Neural crest cell (in vitro differentiated cells): Measurements from ENCODE around the gene DNAJC18. TPM values are rescaled to one million over a fixed set of nuclear protein-coding genes. Genes with fewer than 3 reads are reported as not detected.
A peak's percentile ranks its signal among the peaks of the same experiment; 100 is the strongest.

Experiments
- DNase-seq: peaks from one replicate; pipeline ENCODE4 v3.0.0; 2021; ENCODE audit warnings: low read depth, mixed read lengths, low spot score
- H3K27ac Mint-ChIP-seq: one replicate; pipeline ENCODE4 v1.8.0; 2021; ENCODE audit warnings: mild to moderate bottlenecking, mixed read lengths; ENCODE audit not compliant: unreplicated experiment
- H3K27me3 Mint-ChIP-seq: 2 replicates; pipeline ENCODE4 v1.8.0; 2021; ENCODE audit warnings: low read depth, mild to moderate bottlenecking, mixed read lengths
- H3K36me3 Mint-ChIP-seq: 2 replicates; pipeline ENCODE4 v1.8.0; 2021; ENCODE audit warnings: low read depth, mild to moderate bottlenecking, mixed read lengths
- H3K4me1 Mint-ChIP-seq: 2 replicates; pipeline ENCODE4 v1.8.0; 2021; ENCODE audit warnings: mixed read lengths
- H3K4me3 Mint-ChIP-seq: one replicate; pipeline ENCODE4 v1.8.0; 2021; ENCODE audit warnings: mild to moderate bottlenecking, mixed read lengths
- H3K9me3 Mint-ChIP-seq: 2 replicates; pipeline ENCODE4 v1.8.0; 2021; ENCODE audit warnings: mixed read lengths
- total RNA-seq: library from RNA; stranded (reverse); gene quantifications from 2 replicates; pipeline ENCODE4 v1.2.1, GENCODE V29; 2021
- TF ChIP-seq, protein P1 (sequence below): fragments of 200-600 bp; sonication (generic); conservative IDR thresholded peaks from 2 replicates; pipeline ENCODE4 v1.5.0; 2021; ENCODE audit warnings: antibody characterized with exemption, mild to moderate bottlenecking

The DNAJC18 gene
- total RNA-seq, 1 donor from 2014 or later: 27.9 TPM

DNA sequence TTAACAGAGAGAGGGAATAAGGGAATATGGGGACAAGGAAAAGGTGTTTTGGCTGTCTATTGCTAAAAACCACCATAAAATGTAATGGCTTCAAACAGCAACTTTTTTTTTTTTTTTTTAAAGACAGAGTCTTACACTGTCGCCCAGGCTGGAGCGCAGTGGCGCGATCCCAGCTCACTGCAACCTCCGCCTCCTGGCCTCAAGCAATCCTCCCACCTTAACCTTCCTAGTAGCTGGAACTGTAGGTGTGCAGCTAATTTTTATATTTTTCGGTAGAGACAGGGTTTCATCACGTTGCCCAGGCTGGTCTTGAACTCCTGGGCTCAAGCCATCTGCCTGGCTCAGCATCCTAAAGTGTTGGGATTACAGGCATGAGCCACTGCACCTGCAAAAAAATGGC is 31.1 kb downstream of the DNAJC18 start:
- TF ChIP-seq, protein P1, sequence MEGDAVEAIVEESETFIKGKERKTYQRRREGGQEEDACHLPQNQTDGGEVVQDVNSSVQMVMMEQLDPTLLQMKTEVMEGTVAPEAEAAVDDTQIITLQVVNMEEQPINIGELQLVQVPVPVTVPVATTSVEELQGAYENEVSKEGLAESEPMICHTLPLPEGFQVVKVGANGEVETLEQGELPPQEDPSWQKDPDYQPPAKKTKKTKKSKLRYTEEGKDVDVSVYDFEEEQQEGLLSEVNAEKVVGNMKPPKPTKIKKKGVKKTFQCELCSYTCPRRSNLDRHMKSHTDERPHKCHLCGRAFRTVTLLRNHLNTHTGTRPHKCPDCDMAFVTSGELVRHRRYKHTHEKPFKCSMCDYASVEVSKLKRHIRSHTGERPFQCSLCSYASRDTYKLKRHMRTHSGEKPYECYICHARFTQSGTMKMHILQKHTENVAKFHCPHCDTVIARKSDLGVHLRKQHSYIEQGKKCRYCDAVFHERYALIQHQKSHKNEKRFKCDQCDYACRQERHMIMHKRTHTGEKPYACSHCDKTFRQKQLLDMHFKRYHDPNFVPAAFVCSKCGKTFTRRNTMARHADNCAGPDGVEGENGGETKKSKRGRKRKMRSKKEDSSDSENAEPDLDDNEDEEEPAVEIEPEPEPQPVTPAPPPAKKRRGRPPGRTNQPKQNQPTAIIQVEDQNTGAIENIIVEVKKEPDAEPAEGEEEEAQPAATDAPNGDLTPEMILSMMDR: no peak
- peaks cover 15% of the 10 kb centered on the region for H3K4me1 Mint-ChIP-seq
- H3K36me3 Mint-ChIP-seq: no peaks in the 10 kb centered on the region
- H3K4me3 Mint-ChIP-seq: no peak overlapping the region
- no peak overlapping the region for H3K27ac Mint-ChIP-seq
- no peaks in the 10 kb centered on the region for H3K9me3 Mint-ChIP-seq
- no peaks in the 10 kb centered on the region for H3K27me3 Mint-ChIP-seq
- DNase-seq: no peak

DNA sequence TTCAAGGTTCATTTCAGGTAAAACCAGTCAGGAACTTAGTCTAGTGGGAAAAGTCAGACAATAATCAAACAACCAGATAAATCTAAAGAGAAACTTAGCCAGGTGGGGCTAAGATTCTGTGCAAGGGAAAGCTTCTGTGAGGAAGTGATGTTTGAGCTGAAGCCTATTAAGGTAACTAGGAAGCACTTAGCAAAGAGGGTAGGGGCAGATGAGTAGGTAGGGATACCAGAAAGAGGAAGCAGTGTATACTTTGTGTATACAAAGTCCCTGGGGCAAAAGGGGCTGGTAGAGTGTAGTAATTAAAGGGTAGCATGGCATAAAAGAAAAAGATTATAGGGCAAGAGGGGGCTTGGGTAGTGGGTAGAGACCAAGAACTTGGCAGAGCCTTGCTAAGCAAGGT is 31.8 kb downstream of the DNAJC18 start:
- DNase-seq: no peak
- Mint-ChIP-seq H3K27ac (no peak overlapping the region), H3K4me1 (peaks cover 21% of the 10 kb centered on the region), H3K36me3 (no peaks in the 10 kb centered on the region), H3K4me3 (no peak overlapping the region), H3K9me3 (no peaks in the 10 kb centered on the region), H3K27me3 (no peaks in the 10 kb centered on the region)
- TF ChIP-seq, protein P1: no peak

DNA sequence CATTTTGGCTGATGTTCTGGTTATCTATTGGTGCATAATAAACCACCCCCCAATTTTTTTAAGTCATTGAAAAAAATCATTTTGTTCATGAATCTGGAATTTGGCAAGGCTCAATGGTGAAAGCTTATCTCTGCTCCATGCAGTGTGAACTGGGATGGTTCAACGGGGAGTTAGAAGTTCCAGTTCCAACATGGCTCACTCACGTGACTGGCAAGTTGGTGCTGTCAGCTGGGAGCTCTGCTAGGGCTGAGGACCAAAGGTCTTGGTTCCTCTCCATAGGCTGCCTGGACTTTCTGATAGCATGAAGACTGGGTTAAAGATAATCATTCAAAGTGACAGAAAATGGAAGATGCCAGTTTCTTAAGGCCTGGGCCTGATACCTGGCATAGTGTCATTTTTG is 32.4 kb downstream of the DNAJC18 start:
- DNase-seq: no peak
- Mint-ChIP-seq H3K27ac (no peak overlapping the region), H3K4me3 (peak overlapping the region; percentile 21), H3K4me1 (peaks cover 23% of the 10 kb centered on the region), H3K9me3 (no peaks in the 10 kb centered on the region), H3K36me3 (no peaks in the 10 kb centered on the region), H3K27me3 (no peaks in the 10 kb centered on the region)
- TF ChIP-seq, protein P1: no peak

DNA sequence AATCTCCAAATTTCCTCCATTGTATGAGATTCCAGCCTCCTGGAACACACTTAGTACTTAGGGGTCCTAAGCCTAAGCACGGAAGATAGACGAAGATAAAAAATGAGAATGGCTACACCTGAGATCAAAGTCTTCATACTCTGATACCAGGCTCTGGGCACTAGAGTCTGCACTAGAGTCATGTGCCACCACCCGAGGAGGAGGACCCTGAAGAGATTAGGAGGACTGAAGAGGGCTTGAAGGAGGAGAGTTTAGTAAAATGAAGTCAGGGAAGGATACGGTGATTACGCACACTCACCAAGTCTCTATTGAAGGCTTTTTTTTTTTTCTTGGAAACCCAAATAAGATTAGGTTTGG is 34.9 kb downstream of the DNAJC18 start:
- Mint-ChIP-seq H3K36me3 (no peaks in the 10 kb centered on the region), H3K27ac (peak overlapping the region; percentile 100), H3K9me3 (no peaks in the 10 kb centered on the region), H3K4me1 (peaks cover 23% of the 10 kb centered on the region), H3K4me3 (peak overlapping the region; percentile 95), H3K27me3 (no peaks in the 10 kb centered on the region)
- no peak for DNase-seq
- TF ChIP-seq, protein P1: no peak

DNA sequence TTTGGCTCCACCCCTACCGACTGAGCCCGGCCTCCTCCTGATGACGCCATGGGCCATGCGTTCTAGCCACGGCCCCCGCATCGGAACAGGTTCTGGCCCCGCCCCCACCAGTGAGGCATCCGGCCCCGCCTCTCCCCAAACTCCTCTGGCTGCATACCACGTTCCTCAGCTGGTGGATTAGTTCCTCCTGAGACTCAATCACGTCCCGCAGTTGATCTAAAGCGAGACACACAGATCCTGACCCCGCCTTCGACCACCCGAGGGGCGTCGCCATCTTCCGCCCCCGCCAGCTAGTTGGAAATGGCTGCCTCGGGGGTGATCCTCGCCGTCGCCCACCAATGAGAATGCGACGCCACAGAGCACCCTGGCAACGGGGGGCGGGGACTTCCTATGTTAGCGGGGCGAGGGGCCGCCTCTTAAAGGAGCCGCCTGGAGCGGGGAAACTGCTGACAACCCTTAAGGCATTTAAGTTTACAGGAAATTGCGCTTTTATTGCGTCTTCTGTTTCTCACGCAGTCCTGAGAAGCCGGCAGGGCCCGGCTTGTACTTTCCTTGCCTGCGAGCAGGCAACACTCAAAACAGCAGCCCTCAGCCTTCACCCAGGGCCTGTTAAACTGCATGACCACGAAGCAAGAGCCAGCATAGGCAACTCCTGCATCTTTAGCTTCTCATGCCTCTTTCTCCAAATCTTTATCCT is 35.4 kb downstream of the DNAJC18 start, which contains the start of gene SPATA24:
Gene SPATA24, minus strand, starts transcription at position 303 of the 697 bp plus-strand sequence. Its CDS starts 29 bp downstream, at position 274.
- Mint-ChIP-seq H3K27me3 (no peaks in the 10 kb centered on the region), H3K4me3 (peak within 1 kb of the TSS; percentile 95), H3K27ac (peak within 1 kb of the TSS; percentile 100), H3K36me3 (no peaks in the 10 kb centered on the region), H3K9me3 (no peaks in the 10 kb centered on the region), H3K4me1 (peaks cover 23% of the 10 kb centered on the region)
- TF ChIP-seq, protein P1: no peak
- peak; percentile 96 for DNase-seq
